ENCODE data around the gene BAZ2A. TPM values are rescaled to one million over a fixed set of nuclear protein-coding genes. Genes with fewer than 3 reads are reported as not detected.

Gene BAZ2A
- polyA plus RNA-seq, 1 experiment: 65.1 TPM

DNA sequence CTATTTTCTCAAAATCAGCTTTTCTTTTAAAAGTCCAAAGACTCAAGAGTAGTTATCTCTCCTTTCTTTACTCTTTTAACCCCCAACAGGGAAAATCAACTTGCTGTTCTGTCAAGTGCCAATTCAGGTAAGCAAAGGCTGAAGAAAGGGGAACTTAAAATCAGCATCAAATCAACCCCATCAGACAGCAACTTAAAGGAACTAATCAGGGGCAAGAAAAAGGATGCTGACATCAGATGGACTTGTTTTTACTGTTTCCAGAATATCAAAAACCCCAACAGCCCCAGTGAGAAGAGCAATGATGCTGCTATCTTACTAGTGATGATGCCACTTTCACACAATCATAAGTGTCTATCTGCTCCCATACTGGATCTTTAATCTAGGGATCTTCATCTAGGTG is 3.4 kb downstream of the BAZ2A start:
- ChIA-PET POLR2A (no interaction called here), CTCF (interaction anchor here (1.0 to 1.1 kb wide), 2 partner anchors 11 to 32 kb away, joined by 3 to 4 read pairs; no protein-coding TSS in a partner anchor)
- Histone ChIP-seq H3K4me3 (ENCODE audit: low read depth, low read length) (no peak overlapping the region), H3K27me3 (ENCODE audit: control insufficient read depth, insufficient read depth, low read length) (no peaks in the 10 kb centered on the region), H3K36me3 (ENCODE audit: control insufficient read depth, insufficient read depth, low read length) (peaks cover 2% of the 10 kb centered on the region; the same call in 1 of the 2 replicates)
- DNase-seq (ENCODE audit: low read depth): no peak
- TF ChIP-seq, protein P1, sequence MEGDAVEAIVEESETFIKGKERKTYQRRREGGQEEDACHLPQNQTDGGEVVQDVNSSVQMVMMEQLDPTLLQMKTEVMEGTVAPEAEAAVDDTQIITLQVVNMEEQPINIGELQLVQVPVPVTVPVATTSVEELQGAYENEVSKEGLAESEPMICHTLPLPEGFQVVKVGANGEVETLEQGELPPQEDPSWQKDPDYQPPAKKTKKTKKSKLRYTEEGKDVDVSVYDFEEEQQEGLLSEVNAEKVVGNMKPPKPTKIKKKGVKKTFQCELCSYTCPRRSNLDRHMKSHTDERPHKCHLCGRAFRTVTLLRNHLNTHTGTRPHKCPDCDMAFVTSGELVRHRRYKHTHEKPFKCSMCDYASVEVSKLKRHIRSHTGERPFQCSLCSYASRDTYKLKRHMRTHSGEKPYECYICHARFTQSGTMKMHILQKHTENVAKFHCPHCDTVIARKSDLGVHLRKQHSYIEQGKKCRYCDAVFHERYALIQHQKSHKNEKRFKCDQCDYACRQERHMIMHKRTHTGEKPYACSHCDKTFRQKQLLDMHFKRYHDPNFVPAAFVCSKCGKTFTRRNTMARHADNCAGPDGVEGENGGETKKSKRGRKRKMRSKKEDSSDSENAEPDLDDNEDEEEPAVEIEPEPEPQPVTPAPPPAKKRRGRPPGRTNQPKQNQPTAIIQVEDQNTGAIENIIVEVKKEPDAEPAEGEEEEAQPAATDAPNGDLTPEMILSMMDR (IDR thresholded peaks at IDR 0.05; ENCODE audit: insufficient read depth, low read depth, low read length): no peak

DNA sequence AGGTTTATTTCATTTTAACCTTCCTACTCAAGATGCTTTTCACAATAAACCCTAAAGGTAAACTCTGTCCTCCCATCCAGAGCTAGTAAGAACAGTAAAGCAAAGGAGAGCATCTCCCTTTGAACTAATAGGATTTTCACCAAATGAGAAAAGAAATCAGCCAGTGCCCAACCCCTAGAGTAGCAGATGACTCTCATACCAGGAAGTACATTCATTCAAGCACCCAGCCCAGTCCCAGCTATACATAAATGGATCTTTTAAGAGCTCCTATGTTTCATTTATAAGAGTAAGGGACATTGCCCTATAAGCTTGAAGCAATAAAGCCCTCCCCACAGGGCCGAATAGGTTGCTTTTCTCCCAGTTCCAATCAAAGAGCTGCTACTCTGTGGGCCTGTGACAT is 7.6 kb downstream of the BAZ2A start:
- Histone ChIP-seq H3K27me3 (ENCODE audit: control insufficient read depth, insufficient read depth, low read length) (no peaks in the 10 kb centered on the region), H3K4me3 (ENCODE audit: low read depth, low read length) (no peak overlapping the region), H3K36me3 (ENCODE audit: control insufficient read depth, insufficient read depth, low read length) (peaks cover 4% of the 10 kb centered on the region; the same call in 1 of the 2 replicates)
- TF ChIP-seq, protein P1 (IDR thresholded peaks at IDR 0.05; ENCODE audit: insufficient read depth, low read depth, low read length): no peak
- ChIA-PET POLR2A (no interaction called here), CTCF (interaction anchor here (1.9 to 2.2 kb wide), 3 partner anchors 13 to 109 kb away, joined by 5 to 6 read pairs (median 6); no protein-coding TSS in a partner anchor)
- no peak for DNase-seq (ENCODE audit: low read depth)

DNA sequence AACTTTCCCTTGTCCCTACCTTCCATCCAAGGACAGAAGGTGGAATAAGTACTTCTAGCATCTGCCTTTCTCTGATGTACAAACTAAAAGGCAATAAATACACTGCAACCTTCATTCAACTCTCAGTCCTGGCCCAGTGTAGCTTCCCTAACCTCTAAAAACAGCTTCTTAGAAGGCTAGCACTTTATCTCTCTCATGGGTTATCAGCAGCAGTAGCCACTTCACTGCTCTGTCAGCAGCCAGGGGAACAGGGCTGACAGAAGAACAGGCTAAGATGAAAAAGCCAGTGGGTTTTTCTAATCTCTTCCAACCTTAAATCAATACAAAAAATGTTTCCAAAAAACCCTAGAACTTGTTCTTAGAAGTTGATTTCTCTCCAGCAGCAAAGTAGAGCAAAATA is 13.2 kb downstream of the BAZ2A start:
- Histone ChIP-seq H3K4me3 (ENCODE audit: low read depth, low read length) (no peak overlapping the region), H3K36me3 (ENCODE audit: control insufficient read depth, insufficient read depth, low read length) (peaks cover 47% of the 10 kb centered on the region), H3K27me3 (ENCODE audit: control insufficient read depth, insufficient read depth, low read length) (no peaks in the 10 kb centered on the region)
- ChIA-PET POLR2A (no interaction called here), CTCF (interaction anchor here (1.5 kb wide), 1 partner anchor 9 kb away, joined by 4 read pairs; no protein-coding TSS in a partner anchor)
- DNase-seq (ENCODE audit: low read depth): no peak
- TF ChIP-seq, protein P1 (IDR thresholded peaks at IDR 0.05; ENCODE audit: insufficient read depth, low read depth, low read length): no peak

DNA sequence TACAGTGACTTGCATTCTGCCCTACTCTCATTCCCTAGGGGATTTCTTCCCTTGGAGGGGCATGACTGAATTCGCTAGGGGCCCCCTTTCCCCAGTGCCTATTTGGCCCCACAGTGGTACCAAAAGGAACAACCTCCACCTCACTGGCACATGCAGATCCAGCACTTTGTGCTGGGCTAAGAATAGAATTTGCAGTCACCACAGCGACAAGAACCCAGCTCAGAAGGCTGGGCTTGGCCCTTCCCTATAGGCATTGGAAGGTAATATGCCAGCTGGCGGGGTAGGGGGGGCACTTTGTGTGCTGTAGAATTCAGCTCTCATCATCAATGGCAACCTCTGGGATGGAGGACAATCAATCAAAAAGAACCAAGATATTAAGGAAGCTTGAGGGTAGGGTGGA is 13.9 kb downstream of the BAZ2A start:
- TF ChIP-seq, protein P1 (IDR thresholded peaks at IDR 0.05; ENCODE audit: insufficient read depth, low read depth, low read length): no peak
- POLR2A ChIA-PET: no interaction called here
- Histone ChIP-seq H3K27me3 (ENCODE audit: control insufficient read depth, insufficient read depth, low read length) (no peaks in the 10 kb centered on the region), H3K4me3 (ENCODE audit: low read depth, low read length) (no peak overlapping the region), H3K36me3 (ENCODE audit: control insufficient read depth, insufficient read depth, low read length) (peaks cover 53% of the 10 kb centered on the region)
- CTCF ChIA-PET: interaction anchor here (1.5 kb wide), 1 partner anchor 10 kb away, joined by 4 read pairs; no protein-coding TSS in a partner anchor
- no peak for DNase-seq (ENCODE audit: low read depth)

DNA sequence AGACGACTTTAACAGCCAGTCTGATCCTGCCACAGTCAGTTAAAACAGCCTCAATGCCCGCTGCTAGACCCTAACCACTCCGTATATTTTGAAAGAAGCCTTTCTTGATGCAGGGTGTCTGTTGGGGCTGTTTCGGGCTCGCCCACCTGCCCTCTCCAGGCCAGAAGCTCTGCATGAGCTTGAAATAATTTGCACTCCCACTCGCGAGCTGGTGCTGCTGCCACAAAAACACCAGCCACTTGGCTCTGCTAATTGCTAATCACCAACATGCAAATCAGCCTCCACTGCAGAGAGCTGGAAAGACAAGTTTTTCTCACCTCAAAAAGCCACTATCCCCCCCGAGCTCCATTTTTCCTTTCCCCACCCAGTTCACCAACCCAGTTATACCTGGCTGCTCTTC is 15.5 kb downstream of the BAZ2A start:
- TF ChIP-seq, protein P1 (IDR thresholded peaks at IDR 0.05; ENCODE audit: insufficient read depth, low read depth, low read length): no peak
- no peak overlapping the region for H3K4me3 ChIP-seq (ENCODE audit: low read depth, low read length)
- no peaks in the 10 kb centered on the region for H3K27me3 ChIP-seq (ENCODE audit: control insufficient read depth, insufficient read depth, low read length)
- DNase-seq (ENCODE audit: low read depth): no peak
- CTCF ChIA-PET: no interaction called here
- peaks cover 67% of the 10 kb centered on the region for H3K36me3 ChIP-seq (ENCODE audit: control insufficient read depth, insufficient read depth, low read length)
- POLR2A ChIA-PET: interaction anchor here (0.6 kb wide), 1 partner anchor 28 kb away, joined by 3 read pairs; no protein-coding TSS in a partner anchor

All from BJ (cell line).